SK-N-SH treated with all-trans-retinoic acid at 6 μM for 48 hours (cell line): ENCODE measurements around the gene FXYD6.

Experiments
- ARNTL ChIP-seq: fragments of 450-650 bp; formaldehyde crosslinking; IDR thresholded peaks from 2 replicates; pipeline ENCODE4 v1.5.0; 2020; ENCODE audit warnings: low read depth, mild to moderate bottlenecking, moderate library complexity, borderline replicate concordance
- GLIS3 ChIP-seq: fragments of 250-450 bp; sonication (Bioruptor Pico); IDR thresholded peaks from 2 replicates; pipeline ENCODE4 v1.5.0; 2020; ENCODE audit warnings: mild to moderate bottlenecking, moderate library complexity
- PPARA ChIP-seq: fragments of 250-450 bp; sonication (Bioruptor Pico); IDR thresholded peaks from 2 replicates; pipeline ENCODE4 v1.5.0; 2020; ENCODE audit warnings: mild to moderate bottlenecking, borderline replicate concordance
- RARB ChIP-seq: fragments of 250-450 bp; sonication (Bioruptor Pico); IDR thresholded peaks from 2 replicates; pipeline ENCODE4 v1.8.0; 2021; ENCODE audit warnings: mild to moderate bottlenecking, moderate library complexity
- SNAI2 ChIP-seq: fragments of 250-450 bp; sonication (Bioruptor Pico); IDR thresholded peaks from 2 replicates; pipeline ENCODE4 v1.5.0; 2020; ENCODE audit warnings: mild to moderate bottlenecking, moderate library complexity
- ZFP3 ChIP-seq: fragments of 250-450 bp; sonication (Bioruptor Pico); IDR thresholded peaks from 2 replicates; pipeline ENCODE4 v1.5.0; 2020; ENCODE audit warnings: mild to moderate bottlenecking, moderate library complexity
- ZFP30 ChIP-seq: fragments of 450-650 bp; formaldehyde crosslinking; IDR thresholded peaks from 2 replicates; pipeline ENCODE4 v1.5.0; 2022; ENCODE audit warnings: mild to moderate bottlenecking, moderate library complexity
- TF ChIP-seq, protein P1 (sequence below): fragments of 250-450 bp; sonication (Bioruptor Pico); IDR thresholded peaks from 2 replicates; pipeline ENCODE4 v1.8.0; 2020; ENCODE audit warnings: mild to moderate bottlenecking, moderate library complexity, borderline replicate concordance
- TF ChIP-seq, protein P2 (sequence below): fragments of 250-450 bp; sonication (Bioruptor Pico); IDR thresholded peaks from 2 replicates; pipeline ENCODE4 v1.8.0; 2021; ENCODE audit warnings: low read depth, mild to moderate bottlenecking, moderate library complexity, borderline replicate concordance

DNA sequence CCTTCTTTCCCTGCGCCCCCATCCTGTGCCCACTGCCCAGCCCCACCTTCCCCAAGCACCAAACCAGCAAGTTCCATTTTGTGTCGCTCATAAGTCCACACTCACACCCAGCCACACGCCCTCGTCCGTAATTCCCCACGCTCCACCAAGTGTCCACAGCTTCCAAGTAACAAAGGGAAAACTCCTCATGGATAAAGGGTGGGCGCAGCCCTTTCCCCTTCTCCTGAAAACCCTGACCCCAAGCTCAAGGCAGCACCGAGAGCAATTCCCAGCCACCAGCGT is 458 bp downstream of the FXYD6 start:
- TF ChIP-seq, protein P1, sequence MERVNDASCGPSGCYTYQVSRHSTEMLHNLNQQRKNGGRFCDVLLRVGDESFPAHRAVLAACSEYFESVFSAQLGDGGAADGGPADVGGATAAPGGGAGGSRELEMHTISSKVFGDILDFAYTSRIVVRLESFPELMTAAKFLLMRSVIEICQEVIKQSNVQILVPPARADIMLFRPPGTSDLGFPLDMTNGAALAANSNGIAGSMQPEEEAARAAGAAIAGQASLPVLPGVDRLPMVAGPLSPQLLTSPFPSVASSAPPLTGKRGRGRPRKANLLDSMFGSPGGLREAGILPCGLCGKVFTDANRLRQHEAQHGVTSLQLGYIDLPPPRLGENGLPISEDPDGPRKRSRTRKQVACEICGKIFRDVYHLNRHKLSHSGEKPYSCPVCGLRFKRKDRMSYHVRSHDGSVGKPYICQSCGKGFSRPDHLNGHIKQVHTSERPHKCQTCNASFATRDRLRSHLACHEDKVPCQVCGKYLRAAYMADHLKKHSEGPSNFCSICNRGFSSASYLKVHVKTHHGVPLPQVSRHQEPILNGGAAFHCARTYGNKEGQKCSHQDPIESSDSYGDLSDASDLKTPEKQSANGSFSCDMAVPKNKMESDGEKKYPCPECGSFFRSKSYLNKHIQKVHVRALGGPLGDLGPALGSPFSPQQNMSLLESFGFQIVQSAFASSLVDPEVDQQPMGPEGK = no peak
- no peak for TF ChIP-seq ZFP3 (CRISPR knock-in tag)
- TF ChIP-seq ARNTL = no peak
- TF ChIP-seq ZFP30 (CRISPR knock-in tag) = no peak
- TF ChIP-seq SNAI2 (CRISPR knock-in tag) = no peak
- TF ChIP-seq PPARA (CRISPR knock-in tag) = no peak
- TF ChIP-seq RARB = no peak
- TF ChIP-seq GLIS3 (CRISPR knock-in tag) = no peak
- TF ChIP-seq, protein P2, sequence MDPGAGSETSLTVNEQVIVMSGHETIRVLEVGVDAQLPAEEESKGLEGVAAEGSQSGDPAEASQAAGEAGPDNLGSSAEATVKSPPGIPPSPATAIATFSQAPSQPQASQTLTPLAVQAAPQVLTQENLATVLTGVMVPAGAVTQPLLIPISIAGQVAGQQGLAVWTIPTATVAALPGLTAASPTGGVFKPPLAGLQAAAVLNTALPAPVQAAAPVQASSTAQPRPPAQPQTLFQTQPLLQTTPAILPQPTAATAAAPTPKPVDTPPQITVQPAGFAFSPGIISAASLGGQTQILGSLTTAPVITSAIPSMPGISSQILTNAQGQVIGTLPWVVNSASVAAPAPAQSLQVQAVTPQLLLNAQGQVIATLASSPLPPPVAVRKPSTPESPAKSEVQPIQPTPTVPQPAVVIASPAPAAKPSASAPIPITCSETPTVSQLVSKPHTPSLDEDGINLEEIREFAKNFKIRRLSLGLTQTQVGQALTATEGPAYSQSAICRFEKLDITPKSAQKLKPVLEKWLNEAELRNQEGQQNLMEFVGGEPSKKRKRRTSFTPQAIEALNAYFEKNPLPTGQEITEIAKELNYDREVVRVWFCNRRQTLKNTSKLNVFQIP = no peak
